ENCODE results near the gene GRIK1. TPM values are rescaled to one million over a fixed set of nuclear protein-coding genes. Genes with fewer than 3 reads are reported as not detected.

The GRIK1 gene
- total RNA-seq, 1 donor from 2014 or later = not detected

DNA sequence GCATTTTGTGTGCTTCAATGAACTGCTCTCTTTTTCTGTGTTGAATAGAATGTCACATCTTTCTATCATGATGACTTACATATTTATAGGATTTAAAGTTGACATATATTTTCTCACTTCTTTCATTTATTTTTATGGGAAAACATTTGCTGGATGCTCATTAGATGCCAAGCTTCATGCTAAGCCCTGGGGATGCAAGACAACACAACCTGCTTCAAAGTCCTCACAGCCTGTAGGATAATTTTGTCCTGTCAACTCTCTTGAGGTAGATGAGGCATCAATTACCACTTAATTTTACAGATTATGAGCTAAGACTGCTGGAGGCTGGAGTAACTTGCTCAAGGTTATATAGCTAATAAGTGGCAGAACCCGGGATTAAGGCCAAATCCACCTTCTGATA is 264.3 kb downstream of the GRIK1 start:
- H3K27me3 Mint-ChIP-seq (ENCODE audit: unreplicated experiment) = no peaks in the 10 kb centered on the region
- no peak overlapping the region for H3K27ac Mint-ChIP-seq (ENCODE audit: unreplicated experiment)
- TF ChIP-seq, protein P1, sequence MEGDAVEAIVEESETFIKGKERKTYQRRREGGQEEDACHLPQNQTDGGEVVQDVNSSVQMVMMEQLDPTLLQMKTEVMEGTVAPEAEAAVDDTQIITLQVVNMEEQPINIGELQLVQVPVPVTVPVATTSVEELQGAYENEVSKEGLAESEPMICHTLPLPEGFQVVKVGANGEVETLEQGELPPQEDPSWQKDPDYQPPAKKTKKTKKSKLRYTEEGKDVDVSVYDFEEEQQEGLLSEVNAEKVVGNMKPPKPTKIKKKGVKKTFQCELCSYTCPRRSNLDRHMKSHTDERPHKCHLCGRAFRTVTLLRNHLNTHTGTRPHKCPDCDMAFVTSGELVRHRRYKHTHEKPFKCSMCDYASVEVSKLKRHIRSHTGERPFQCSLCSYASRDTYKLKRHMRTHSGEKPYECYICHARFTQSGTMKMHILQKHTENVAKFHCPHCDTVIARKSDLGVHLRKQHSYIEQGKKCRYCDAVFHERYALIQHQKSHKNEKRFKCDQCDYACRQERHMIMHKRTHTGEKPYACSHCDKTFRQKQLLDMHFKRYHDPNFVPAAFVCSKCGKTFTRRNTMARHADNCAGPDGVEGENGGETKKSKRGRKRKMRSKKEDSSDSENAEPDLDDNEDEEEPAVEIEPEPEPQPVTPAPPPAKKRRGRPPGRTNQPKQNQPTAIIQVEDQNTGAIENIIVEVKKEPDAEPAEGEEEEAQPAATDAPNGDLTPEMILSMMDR (IDR thresholded peaks at IDR 0.05) = no peak
- no peak for DNase-seq (ENCODE audit: extremely low spot score, unreplicated experiment)
- H3K36me3 Mint-ChIP-seq (ENCODE audit: unreplicated experiment) = no peaks in the 10 kb centered on the region
- H3K4me3 Mint-ChIP-seq (ENCODE audit: unreplicated experiment) = no peak overlapping the region
- no peaks in the 10 kb centered on the region for H3K9me3 Mint-ChIP-seq (ENCODE audit: unreplicated experiment)
- peaks cover 11% of the 10 kb centered on the region for H3K4me1 Mint-ChIP-seq (ENCODE audit: unreplicated experiment)

DNA sequence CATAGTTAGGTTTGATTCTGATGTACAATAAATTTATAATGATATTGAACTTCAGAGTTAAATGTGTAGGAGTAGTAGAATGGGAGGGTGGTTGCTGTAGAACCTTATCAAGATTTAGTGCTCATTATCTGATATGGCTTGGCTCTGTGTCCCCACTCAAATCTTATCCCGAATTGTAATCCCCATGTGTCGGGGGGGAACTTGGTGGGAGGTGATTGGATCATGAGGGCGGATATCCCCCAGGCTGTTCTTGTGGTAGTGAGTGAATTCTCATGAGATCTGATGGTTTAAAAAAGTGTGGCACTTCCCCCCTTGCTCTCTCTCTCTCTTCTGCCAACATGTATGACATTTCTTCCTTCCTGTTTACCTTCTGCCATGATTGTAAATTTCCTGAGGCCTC is 265.5 kb downstream of the GRIK1 start:
- no peak overlapping the region for H3K4me3 Mint-ChIP-seq (ENCODE audit: unreplicated experiment)
- no peaks in the 10 kb centered on the region for H3K36me3 Mint-ChIP-seq (ENCODE audit: unreplicated experiment)
- H3K27ac Mint-ChIP-seq (ENCODE audit: unreplicated experiment) = no peak overlapping the region
- no peaks in the 10 kb centered on the region for H3K27me3 Mint-ChIP-seq (ENCODE audit: unreplicated experiment)
- no peaks in the 10 kb centered on the region for H3K9me3 Mint-ChIP-seq (ENCODE audit: unreplicated experiment)
- TF ChIP-seq, protein P1 (IDR thresholded peaks at IDR 0.05) = no peak
- H3K4me1 Mint-ChIP-seq (ENCODE audit: unreplicated experiment) = peaks cover 11% of the 10 kb centered on the region
- no peak for DNase-seq (ENCODE audit: extremely low spot score, unreplicated experiment)

DNA sequence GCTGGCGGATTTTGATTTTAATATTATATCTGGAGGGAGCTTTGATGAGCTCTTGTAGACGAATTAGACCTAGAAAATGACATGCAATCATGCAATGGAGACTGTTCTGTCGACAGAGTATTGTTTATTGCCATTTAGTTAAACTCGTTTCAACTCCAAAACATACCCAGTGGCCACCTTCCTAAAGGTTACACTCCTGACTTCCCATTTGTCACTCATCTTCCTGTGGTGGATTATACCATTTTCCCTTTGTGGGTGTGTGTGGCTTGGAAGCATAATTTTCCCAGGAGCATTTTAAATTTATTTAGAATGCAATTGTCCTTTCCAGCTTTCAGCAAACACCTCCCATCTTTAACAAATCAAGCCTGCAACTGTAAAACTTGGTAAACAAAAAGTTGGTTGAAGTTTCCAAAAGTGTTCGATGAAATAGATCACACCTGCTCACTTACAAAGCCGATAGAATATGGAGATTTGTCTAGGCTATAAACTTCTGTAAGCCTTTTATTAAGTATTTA is 266.6 kb downstream of the GRIK1 start:
- Mint-ChIP-seq H3K27me3 (ENCODE audit: unreplicated experiment) (no peaks in the 10 kb centered on the region), H3K36me3 (ENCODE audit: unreplicated experiment) (no peaks in the 10 kb centered on the region), H3K27ac (ENCODE audit: unreplicated experiment) (no peak overlapping the region), H3K4me3 (ENCODE audit: unreplicated experiment) (no peak overlapping the region), H3K9me3 (ENCODE audit: unreplicated experiment) (no peaks in the 10 kb centered on the region), H3K4me1 (ENCODE audit: unreplicated experiment) (no peaks in the 10 kb centered on the region)
- TF ChIP-seq, protein P1 (IDR thresholded peaks at IDR 0.05) = no peak
- no peak for DNase-seq (ENCODE audit: extremely low spot score, unreplicated experiment)

DNA sequence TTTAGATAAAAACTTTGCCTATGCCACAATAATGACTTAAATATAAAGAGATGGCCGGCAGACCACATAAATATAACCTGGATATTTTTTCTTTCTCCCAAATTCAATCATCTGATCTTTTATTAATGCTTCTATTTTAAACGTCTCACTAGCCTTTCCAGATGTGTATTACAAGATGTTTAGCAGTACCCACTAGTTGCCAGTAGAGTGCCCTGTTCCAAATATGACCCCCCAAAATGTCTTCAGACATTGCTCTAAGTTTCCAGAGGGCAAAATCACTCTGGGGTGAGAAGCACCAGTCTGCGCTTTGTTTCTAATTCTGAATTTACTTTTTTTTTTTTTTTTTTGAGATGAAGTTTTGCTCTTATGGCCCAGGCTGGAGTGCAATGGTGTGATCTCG is 268.1 kb downstream of the GRIK1 start:
- no peaks in the 10 kb centered on the region for H3K36me3 Mint-ChIP-seq (ENCODE audit: unreplicated experiment)
- no peak overlapping the region for H3K4me3 Mint-ChIP-seq (ENCODE audit: unreplicated experiment)
- no peak overlapping the region for H3K27ac Mint-ChIP-seq (ENCODE audit: unreplicated experiment)
- no peaks in the 10 kb centered on the region for H3K9me3 Mint-ChIP-seq (ENCODE audit: unreplicated experiment)
- H3K27me3 Mint-ChIP-seq (ENCODE audit: unreplicated experiment) = no peaks in the 10 kb centered on the region
- TF ChIP-seq, protein P1 (IDR thresholded peaks at IDR 0.05) = no peak
- H3K4me1 Mint-ChIP-seq (ENCODE audit: unreplicated experiment) = no peaks in the 10 kb centered on the region
- no peak for DNase-seq (ENCODE audit: extremely low spot score, unreplicated experiment)

DNA sequence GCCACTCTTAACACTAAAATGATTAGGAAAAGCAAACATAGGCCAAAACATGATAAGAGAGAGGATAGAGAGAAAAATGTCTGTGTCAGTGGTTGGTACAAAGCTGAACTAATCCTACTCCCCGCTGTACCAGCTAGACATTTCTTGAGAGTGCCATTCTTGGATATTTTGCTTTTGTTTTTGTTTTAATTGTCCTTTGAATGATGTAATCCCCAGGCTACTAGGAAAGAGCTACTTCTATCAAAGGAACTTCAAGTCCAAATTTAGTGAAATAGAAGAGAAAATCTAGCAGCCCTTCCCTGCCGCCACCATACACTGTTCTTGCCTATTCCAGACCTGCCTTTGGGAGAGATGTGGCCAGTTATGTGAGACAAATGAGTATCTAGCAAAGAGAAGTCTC is 269.6 kb downstream of the GRIK1 start:
- Mint-ChIP-seq H3K4me3 (ENCODE audit: unreplicated experiment) (no peak overlapping the region), H3K27ac (ENCODE audit: unreplicated experiment) (no peak overlapping the region), H3K4me1 (ENCODE audit: unreplicated experiment) (no peaks in the 10 kb centered on the region), H3K36me3 (ENCODE audit: unreplicated experiment) (no peaks in the 10 kb centered on the region), H3K27me3 (ENCODE audit: unreplicated experiment) (no peaks in the 10 kb centered on the region), H3K9me3 (ENCODE audit: unreplicated experiment) (no peaks in the 10 kb centered on the region)
- no peak for DNase-seq (ENCODE audit: extremely low spot score, unreplicated experiment)
- TF ChIP-seq, protein P1 (IDR thresholded peaks at IDR 0.05) = no peak
